ENCODE results near the gene EEFSEC.

DNA sequence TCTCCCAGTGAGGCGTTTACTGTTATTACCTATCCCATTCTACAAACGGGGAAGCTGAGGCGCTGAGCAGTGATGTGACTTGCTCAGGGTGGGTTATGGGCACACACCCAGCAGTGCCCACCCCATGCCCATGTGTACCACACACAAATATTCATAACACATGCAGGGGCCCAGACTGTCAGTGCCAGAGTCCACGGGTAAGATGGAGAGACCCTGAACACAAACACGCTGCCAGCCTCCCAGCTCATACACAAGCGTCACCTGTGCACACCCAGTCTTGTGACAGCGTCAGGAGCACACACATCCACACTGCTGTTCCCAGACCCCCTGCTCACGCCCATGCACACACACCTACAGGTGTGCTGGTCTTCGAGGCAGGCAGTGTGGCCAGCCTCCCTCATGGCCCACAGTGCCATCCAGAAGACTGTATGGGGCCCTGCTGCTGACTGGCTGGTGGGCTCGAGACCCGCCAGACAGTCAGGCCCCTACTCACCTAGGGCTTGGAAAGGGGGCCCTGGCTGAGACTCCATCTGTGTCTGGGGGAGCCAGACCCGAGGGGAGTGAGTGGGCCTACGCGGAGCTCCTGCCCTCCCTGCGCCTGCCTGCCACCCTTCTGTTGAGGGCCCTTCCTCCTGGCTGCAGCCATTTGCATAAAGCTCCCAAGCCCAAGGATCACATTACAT lies 274.0 kb downstream of the EEFSEC start:
- TF ChIP-seq, protein P1, sequence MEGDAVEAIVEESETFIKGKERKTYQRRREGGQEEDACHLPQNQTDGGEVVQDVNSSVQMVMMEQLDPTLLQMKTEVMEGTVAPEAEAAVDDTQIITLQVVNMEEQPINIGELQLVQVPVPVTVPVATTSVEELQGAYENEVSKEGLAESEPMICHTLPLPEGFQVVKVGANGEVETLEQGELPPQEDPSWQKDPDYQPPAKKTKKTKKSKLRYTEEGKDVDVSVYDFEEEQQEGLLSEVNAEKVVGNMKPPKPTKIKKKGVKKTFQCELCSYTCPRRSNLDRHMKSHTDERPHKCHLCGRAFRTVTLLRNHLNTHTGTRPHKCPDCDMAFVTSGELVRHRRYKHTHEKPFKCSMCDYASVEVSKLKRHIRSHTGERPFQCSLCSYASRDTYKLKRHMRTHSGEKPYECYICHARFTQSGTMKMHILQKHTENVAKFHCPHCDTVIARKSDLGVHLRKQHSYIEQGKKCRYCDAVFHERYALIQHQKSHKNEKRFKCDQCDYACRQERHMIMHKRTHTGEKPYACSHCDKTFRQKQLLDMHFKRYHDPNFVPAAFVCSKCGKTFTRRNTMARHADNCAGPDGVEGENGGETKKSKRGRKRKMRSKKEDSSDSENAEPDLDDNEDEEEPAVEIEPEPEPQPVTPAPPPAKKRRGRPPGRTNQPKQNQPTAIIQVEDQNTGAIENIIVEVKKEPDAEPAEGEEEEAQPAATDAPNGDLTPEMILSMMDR (optimal IDR thresholded peaks at IDR 0.05 in 1 of 3, IDR thresholded peaks at IDR 0.05 in 1 of 3, conservative IDR thresholded peaks at IDR 0.05 in 1 of 3; ENCODE audit: extremely low read depth in 1 of 3, insufficient read depth in 2 of 3, low read length in 3 of 3) = no peak
- TF ChIP-seq EZH2 (IDR thresholded peaks at IDR 0.05; ENCODE audit: low read length) = no peak
